GM12801 (cell line): Measurements from ENCODE around the gene PHACTR4.

ENCODE experiments used
- CTCF ChIP-seq: IDR thresholded peaks from one replicate; pipeline ENCODE4 v1.5.1; 2011; ENCODE audit warnings: control low read depth; ENCODE audit not compliant: insufficient read length; ENCODE audit errors: extremely low read depth

Gene PHACTR4

GRCh38 chr1:28505406-28506187, 136.1 kb downstream of the PHACTR4 start, which contains the start of gene RCC1:
TSS of gene RCC1 (plus strand) at chr1:28506043. CDS start at chr1:28529867, 23,824 bp downstream.
- TF ChIP-seq CTCF, result no peak

- TF ChIP-seq CTCF, result no peak
Observed at GRCh38 chr1:28506907-28507246, 137.3 kb downstream of the PHACTR4 start.

- TF ChIP-seq CTCF, result no peak
Observed at GRCh38 chr1:28507247-28507645, 137.7 kb downstream of the PHACTR4 start.

- TF ChIP-seq CTCF, result no peak
Observed at GRCh38 chr1:28507646-28508434, 138.3 kb downstream of the PHACTR4 start.

GRCh38 chr1:28508435-28508754, 138.9 kb downstream of the PHACTR4 start:
- no peak for TF ChIP-seq CTCF

- TF ChIP-seq CTCF, result no peak
Observed at GRCh38 chr1:28509705-28510272, 140.2 kb downstream of the PHACTR4 start.

GRCh38 chr1:28510273-28510969, 140.9 kb downstream of the PHACTR4 start:
- no peak for TF ChIP-seq CTCF
